Small intestine (tissue), 7 donors: ENCODE results near the gene KIAA0408. TPM values are rescaled to one million over a fixed set of nuclear protein-coding genes. Genes with fewer than 3 reads are reported as not detected.
"Not testable (repeated sequence)": the region's sequence is repeated elsewhere in the genome, so short reads cannot be mapped to it uniquely, and the experiment has no call there.

Source experiments
- DNase-seq, 2 donors: peaks; one replicate each; pipeline versions ENCODE4 v3.0.0 to v3.0.0-alpha.2; 2013
- FAIRE-seq: peaks from 2 replicates; lab custom pipeline; 2012; peaks lifted over from hg19 to GRCh38; lab: Jason Lieb, UNC
- H3K27ac ChIP-seq, 3 donors: one replicate each; pipeline ENCODE4 v1.5.1; 2013; ENCODE audit warnings: low read length in 2 of 3, mild to moderate bottlenecking in 2 of 3, control low read depth in 1 of 3, inconsistent platforms in 1 of 3, low read depth in 1 of 3, moderate library complexity in 1 of 3
- H3K27me3 ChIP-seq, 3 donors: one replicate each; pipeline ENCODE4 v1.6.1; 2013; ENCODE audit warnings: low read length in 3 of 3, inconsistent platforms in 1 of 3; ENCODE audit not compliant: control insufficient read depth in 3 of 3, insufficient read depth in 3 of 3
- H3K36me3 ChIP-seq, 3 donors: one replicate each; pipeline ENCODE4 v1.6.1; 2013; ENCODE audit warnings: low read length in 3 of 3, inconsistent platforms in 1 of 3, low read depth in 1 of 3, mild to moderate bottlenecking in 1 of 3, moderate library complexity in 1 of 3; ENCODE audit not compliant: control insufficient read depth in 3 of 3, insufficient read depth in 2 of 3
- H3K4me1 ChIP-seq, 3 donors: one replicate each; pipeline ENCODE4 v1.6.1; 2013; ENCODE audit warnings: low read length in 2 of 3, inconsistent platforms in 1 of 3, low read depth in 1 of 3, mild to moderate bottlenecking in 1 of 3, moderate library complexity in 1 of 3; ENCODE audit not compliant: control insufficient read depth in 3 of 3, insufficient read depth in 2 of 3
- H3K4me3 ChIP-seq, 3 donors: one replicate each; pipeline ENCODE4 v1.5.1; 2013; ENCODE audit warnings: low read length in 3 of 3, control low read depth in 1 of 3, inconsistent platforms in 1 of 3, low read depth in 1 of 3, mild to moderate bottlenecking in 1 of 3, moderate library complexity in 1 of 3
- H3K9me3 ChIP-seq, 2 donors: one replicate each; pipeline ENCODE4 v1.6.1; 2013; ENCODE audit warnings: low read depth in 1 of 2, low read length in 1 of 2; ENCODE audit not compliant: control insufficient read depth in 2 of 2, insufficient read depth in 1 of 2
- WGBS, 3 donors: extraction: QIAGEN DNeasy Blood & Tissue Kit; methylation state at CpG; one replicate each; pipeline ENCODE4 v1.1.7; 2013; 5-methylcytosine and 5-hydroxymethylcytosine counted together
- polyA plus RNA-seq, 4 donors: library from polyadenylated mRNA; stranded (reverse) in 3 of 4; unstranded in 1 of 4; fragments of 200-250 nt in 3 of 4; fragments of 120-200 nt in 1 of 4; gene quantifications; one replicate each; pipeline versions ENCODE4 v1.2.1 to v1.2.3, GENCODE V29; 2013
- donor health status: healthy with polysubstance abuse.
- donor health status: control.
- donor health status: control.
- donor health status: Bipolar disorder and iron deficiency.
- donor health status: healthy.

Gene KIAA0408
- polyA plus RNA-seq, 4 donors = 1.1 to 2.6 (median 2.0) TPM; not detected in 1

DNA sequence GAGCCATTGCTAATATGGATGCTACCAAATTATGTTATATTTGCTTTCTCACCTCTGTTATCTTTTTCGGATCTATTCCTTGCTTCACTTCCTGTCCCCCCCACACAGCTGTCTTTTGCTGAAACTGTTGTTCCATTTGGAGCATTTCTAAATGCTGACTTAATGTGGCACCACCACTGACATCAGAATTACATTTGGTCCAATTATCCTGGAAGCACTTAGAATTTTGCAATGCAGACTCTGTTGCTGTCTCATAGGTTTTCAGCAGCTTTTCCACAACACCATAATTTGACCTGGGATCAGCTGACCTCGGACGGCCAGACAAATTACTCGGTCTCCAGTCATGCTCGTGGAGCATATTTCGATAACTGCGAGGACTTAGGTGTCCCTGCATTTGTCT is 12.8 kb downstream of the KIAA0408 start:
- Histone ChIP-seq H3K27me3 (peaks cover 0 to 4% (median 0%) of the 10 kb centered on the region in 3 donors), H3K36me3 (no peaks in the 10 kb centered on the region), H3K27ac (no peak overlapping the region), H3K4me3 (no peak overlapping the region), H3K9me3 (no peaks in the 10 kb centered on the region), H3K4me1 (no peaks in the 10 kb centered on the region)
- DNase-seq = no peak
- WGBS, 3 donors = 88 to 93% (median 89%) methylated on average over 7 of the region's 7 CpGs
- no peak for FAIRE-seq

DNA sequence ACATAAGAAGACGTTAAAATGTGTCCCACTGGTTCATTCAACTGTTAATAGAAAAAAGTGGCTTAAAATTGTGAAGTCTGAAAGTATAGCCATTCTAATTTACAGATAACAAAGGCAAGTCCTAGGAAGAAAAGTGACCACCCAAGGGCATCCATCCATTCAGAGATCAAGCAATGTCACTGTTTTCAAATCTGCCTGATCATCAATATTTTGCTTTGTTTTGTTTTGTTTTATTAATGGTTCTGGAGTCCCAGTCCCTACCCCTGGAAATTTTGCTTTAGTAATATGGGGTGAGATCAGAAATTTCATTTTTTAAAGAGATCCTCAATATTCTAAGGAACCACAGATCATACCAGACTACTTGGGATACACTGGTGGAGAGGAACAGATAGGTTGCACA is 17.3 kb downstream of the KIAA0408 start:
- DNase-seq = no peak
- Histone ChIP-seq H3K9me3 (no peaks in the 10 kb centered on the region), H3K4me1 (no peaks in the 10 kb centered on the region), H3K27ac (no peak overlapping the region), H3K4me3 (no peak overlapping the region), H3K27me3 (peaks cover 0 to 4% (median 0%) of the 10 kb centered on the region in 3 donors), H3K36me3 (no peaks in the 10 kb centered on the region)
- WGBS, 3 donors = 72 to 80% (median 76%) methylated on average over 1 of the region's 1 CpG
- FAIRE-seq = no peak

DNA sequence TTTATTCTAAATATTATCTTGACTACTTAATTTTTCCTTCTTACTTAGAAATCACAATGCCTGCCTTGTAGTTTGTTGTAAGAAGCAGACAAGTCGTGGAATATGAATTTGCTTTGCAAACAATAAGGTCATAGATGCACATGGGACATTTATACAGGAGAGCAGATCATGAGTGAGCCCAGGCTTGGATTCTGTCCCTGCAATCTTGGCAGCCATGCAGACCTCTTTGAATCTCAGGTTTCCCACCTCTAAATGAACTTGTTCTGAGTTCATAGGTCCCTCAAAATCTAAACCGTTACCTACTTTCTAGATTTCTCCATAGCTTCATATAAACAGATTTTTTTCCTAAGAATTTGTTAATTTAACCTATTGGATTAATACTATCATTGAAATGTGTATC is 19.5 kb downstream of the KIAA0408 start:
- Histone ChIP-seq H3K27ac (no peak overlapping the region), H3K4me3 (no peak overlapping the region), H3K36me3 (no peaks in the 10 kb centered on the region), H3K9me3 (no peaks in the 10 kb centered on the region), H3K4me1 (no peaks in the 10 kb centered on the region), H3K27me3 (no peaks in the 10 kb centered on the region)
- no peak for DNase-seq
- WGBS, 3 donors = 11 to 47% (median 28%) methylated on average over 2 of the region's 2 CpGs
- no peak for FAIRE-seq

DNA sequence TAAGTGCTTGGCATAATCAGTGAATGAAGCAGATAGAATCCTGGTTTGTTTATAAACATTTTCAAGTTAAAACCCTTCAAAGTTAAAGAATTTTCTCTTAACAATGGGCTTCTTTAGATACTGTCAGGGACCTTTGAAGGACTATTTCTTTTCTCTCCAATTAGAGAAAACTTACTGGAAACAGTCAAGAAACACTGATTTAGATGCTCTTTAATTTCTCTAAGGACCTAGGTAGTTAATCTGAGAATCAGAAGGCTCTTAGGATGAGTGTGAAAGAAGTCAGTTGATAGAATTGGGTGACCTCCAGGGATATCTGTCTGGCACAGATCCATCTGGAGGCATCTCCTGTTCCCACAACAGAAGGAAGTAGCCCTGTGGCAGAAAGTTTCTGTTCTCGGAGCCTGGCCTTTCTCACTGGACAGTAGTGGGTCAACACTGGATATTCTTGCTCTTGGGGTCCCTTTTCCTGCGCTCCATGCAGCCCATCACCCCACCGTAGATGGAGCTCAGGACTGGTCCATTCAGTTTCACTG is 22.5 kb downstream of the KIAA0408 start:
- no peak for FAIRE-seq

DNA sequence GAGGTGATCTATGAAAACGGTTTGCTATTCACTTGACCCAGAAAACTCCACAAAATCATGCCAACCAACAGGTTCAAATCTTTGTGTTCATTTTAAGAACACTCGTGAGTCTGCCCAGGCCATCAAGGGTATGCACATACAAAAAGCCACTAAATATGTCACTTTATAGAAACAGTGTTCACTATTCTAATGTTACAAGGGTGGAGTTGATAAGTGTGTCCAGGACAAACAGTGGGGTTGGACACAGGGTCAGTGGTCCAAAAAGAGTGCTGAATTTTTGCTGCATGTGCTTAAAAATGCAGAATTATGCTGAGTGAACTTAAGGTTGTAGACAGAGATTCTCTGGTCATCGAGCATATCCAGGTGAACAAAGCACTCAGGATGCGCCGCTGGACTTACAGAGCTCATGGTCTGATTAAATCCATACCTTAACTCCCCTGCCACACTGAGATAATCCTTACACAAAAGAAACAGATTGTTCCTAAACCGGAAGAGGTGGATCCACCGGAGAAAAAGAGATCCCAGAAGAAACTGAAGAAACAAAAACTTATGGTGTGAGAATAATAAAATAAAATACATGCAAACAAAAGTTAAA is 23.5 kb downstream of the KIAA0408 start:
- WGBS, 3 donors = 82 to 87% (median 85%) methylated on average over 7 of the region's 7 CpGs
- DNase-seq = no peak
- no peaks in the 10 kb centered on the region for H3K27me3 ChIP-seq
- H3K36me3 ChIP-seq = no peaks in the 10 kb centered on the region
- no peak overlapping the region for H3K4me3 ChIP-seq
- H3K9me3 ChIP-seq = no peaks in the 10 kb centered on the region
- no peaks in the 10 kb centered on the region for H3K4me1 ChIP-seq
- no peak overlapping the region for H3K27ac ChIP-seq
- no peak for FAIRE-seq

More for the DNA sequence above, 22.5 kb downstream of the KIAA0408 start:
- WGBS, 3 donors = 78 to 87% (median 81%) methylated on average over 3 of the region's 3 CpGs
- H3K4me3 ChIP-seq = no peak overlapping the region
- DNase-seq = no peak
- no peak overlapping the region for H3K27ac ChIP-seq
- H3K36me3 ChIP-seq = no peaks in the 10 kb centered on the region
- H3K4me1 ChIP-seq = no peaks in the 10 kb centered on the region
- H3K27me3 ChIP-seq = no peaks in the 10 kb centered on the region
- no peaks in the 10 kb centered on the region for H3K9me3 ChIP-seq

DNA sequence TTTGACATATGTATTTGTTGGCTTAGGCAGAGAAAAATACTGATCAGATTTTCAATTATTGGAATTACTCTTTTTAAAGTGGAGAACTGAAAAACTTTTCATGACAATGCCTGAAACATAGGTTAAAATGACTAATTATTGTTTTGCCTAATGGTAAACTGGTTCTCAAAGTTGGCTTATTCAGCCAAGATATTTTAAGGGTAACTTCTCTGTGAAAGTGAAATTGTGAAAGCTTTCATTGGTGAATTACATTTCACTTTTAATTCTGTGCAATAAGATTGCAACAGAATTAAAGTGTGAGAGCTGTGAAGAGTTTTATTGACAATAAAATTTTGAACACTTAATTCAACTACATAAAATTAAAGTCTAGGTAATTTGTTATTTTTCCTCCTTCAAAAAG is 24.5 kb downstream of the KIAA0408 start:
- no peak for FAIRE-seq
- no peak for DNase-seq
- H3K4me3 ChIP-seq = no peak overlapping the region
- H3K36me3 ChIP-seq = no peaks in the 10 kb centered on the region
- H3K9me3 ChIP-seq = no peaks in the 10 kb centered on the region
- H3K27ac ChIP-seq = no peak overlapping the region
- H3K27me3 ChIP-seq = no peaks in the 10 kb centered on the region
- H3K4me1 ChIP-seq = no peaks in the 10 kb centered on the region

DNA sequence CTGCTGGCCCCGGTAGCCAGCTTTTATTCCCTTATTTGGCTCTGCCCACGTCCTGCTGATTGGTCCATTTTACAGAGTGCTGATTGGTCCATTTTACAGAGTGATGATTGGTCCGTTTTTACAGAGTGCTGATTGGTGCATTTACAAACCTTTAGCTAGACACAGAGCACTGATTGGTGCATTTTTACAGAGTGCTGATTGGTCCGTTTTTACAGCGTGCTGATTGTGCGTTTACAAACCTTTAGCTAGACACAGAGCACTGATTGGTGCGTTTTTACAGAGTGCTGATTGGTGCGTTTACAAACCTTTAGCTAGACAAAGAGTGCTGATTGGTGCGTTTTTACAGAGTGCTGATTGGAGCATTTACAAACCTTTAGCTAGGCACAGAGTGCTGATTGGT is 30.6 kb downstream of the KIAA0408 start:
- not testable (repeated sequence) for H3K4me1 ChIP-seq, H3K4me3 ChIP-seq, H3K27me3 ChIP-seq, H3K27ac ChIP-seq, DNase-seq, FAIRE-seq, H3K36me3 ChIP-seq, H3K9me3 ChIP-seq
- 80 to 83% (median 83%) methylated on average over 9 of the region's 9 CpGs for WGBS, 3 donors

DNA sequence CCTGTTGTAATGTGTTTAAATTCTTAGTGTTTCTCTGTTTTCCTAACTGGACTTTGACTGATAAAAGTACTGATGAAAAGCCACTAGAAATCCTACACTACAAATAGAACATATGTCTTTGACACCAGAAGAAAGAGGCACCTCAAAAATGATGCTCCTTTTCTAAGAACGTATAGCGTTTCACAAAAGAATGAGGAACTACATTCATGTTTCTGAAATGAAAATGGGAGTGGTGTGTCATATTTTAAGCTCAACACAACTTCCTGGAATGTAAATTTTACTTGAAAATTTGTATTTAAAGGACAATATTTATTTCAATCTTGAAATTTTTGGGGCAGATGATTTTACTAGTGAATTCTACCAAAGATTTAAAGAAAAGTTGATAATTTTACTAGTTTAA is 35.3 kb downstream of the KIAA0408 start:
- FAIRE-seq (no peak), DNase-seq (no peak)
- H3K4me1 ChIP-seq = no peaks in the 10 kb centered on the region
- 52 to 61% (median 56%) methylated on average over 2 of the region's 2 CpGs for WGBS, 3 donors
- H3K4me3 ChIP-seq = no peak overlapping the region
- peaks cover 0 to 4% of the 10 kb centered on the region in 2 donors for H3K9me3 ChIP-seq
- no peaks in the 10 kb centered on the region for H3K27me3 ChIP-seq
- H3K36me3 ChIP-seq = no peaks in the 10 kb centered on the region
- H3K27ac ChIP-seq = no peak overlapping the region

DNA sequence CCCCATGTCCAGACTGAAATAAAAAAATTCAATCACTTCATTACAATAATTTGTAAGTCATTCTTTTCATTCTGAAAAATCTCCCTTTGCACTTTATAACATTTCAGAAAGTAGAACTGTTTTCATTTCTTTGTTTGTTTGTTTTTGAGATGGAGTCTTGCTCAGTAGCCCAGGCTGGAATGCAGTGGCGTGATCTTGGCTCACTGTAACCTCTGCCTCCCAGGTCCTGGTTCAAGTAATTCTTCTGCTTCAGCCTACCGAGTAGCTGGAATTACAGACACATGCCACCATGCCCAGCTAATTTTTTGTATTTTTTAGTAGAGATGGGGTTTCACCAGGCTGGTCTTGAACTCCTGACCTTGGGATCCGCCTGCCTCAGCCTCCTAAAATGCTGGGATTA is 38.0 kb downstream of the KIAA0408 start:
- H3K4me3 ChIP-seq, H3K4me1 ChIP-seq, H3K9me3 ChIP-seq, H3K27ac ChIP-seq, DNase-seq, H3K27me3 ChIP-seq, H3K36me3 ChIP-seq, FAIRE-seq: not testable (repeated sequence)
- 57 to 78% (median 65%) methylated on average over 3 of the region's 3 CpGs for WGBS, 3 donors
